Activated CD8-positive, alpha-beta memory T cell treated with anti-CD3 and anti-CD28 coated beads for 36 hours (primary cell): ENCODE data around the gene MACROD1. TPM values are rescaled to one million over a fixed set of nuclear protein-coding genes. Genes with fewer than 3 reads are reported as not detected.

ENCODE experiments used
- CTCF ChIA-PET: fragments of 350-600 bp; sonication (Branson Sonifier 250); formaldehyde crosslinking; loops from one replicate; lab custom pipeline; 2021; ENCODE audit warnings: antibody characterized with exemption; lab: Charles Lee
- POLR2A ChIA-PET: fragments of 350-600 bp; sonication (Branson Sonifier 250); formaldehyde crosslinking; loops from one replicate; lab custom pipeline; 2021; ENCODE audit warnings: antibody characterized with exemption; lab: Charles Lee
- total RNA-seq, 2 experiments: library from RNA; stranded (reverse); gene quantifications; one replicate each; pipeline ENCODE4 v1.2.3, GENCODE V29; 2021

Gene MACROD1
- total RNA-seq, 2 experiments from 2014 or later = 20.6 to 21.8 TPM

DNA sequence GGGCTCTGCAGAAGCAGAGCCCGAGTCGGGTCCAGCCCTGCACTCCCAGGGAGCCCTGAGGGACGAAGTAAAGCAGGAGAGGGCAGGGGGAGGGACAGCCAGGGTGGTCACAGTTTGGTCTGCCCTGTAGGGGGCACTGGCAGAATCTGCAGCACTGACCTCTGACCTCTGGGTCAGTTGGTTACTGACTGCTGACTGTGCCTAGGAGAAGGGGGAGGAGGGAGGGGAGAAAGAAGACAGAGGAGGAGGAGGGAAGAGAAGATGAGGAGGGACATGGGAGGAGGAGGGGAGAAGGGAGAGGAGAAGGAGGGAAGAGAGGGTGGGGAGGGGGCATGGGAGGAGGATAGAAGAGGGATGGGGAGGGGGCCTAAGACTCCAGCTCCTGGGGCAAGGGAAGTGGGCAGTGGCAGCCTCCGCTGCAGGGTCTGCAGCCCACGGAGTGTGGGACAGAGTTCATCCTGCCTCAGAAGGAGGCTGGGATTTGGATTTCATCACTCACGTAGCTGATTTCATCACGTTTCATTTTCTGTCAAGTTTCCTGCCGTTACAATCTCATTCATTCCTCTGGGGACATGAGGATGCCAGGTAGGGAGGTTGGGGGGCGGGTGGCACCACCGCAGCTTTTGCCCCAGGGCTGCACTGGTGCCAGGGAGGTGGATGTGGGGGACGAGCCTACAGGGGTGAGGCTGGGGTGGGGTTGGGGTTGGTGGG is 75.0 kb downstream of the MACROD1 start:
- CTCF ChIA-PET = interaction anchor here (0.9 to 1.3 kb wide), 3 partner anchors 57 to 91 kb away, joined by 3 to 4 read pairs (median 3); no protein-coding TSS in a partner anchor
- POLR2A ChIA-PET = no interaction called here

- POLR2A ChIA-PET = no interaction called here
- CTCF ChIA-PET = no interaction called here
Measured at GRCh38 chr11:64089915-64090805, 75.8 kb downstream of the MACROD1 start.

GRCh38 chr11:64089493-64089892 is 76.4 kb downstream of the MACROD1 start:
- ChIA-PET POLR2A (no interaction called here), CTCF (no interaction called here)

DNA sequence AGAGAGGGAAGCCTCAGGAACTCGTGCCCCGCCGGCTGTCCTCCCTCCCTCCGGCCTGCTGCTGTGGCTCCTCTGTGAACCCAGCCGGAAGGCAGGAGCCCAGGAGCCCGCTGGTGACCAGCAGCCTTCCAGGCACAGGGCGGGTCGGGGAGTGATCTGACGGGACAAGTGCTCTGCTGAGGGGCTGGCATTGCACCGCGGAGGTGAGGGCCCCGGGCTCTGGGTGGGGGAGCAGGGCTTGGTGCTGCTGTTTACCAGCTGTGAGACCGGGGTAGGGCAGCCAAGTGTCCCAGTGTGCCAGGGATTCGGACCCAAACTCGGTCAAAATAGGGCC is 76.9 kb downstream of the MACROD1 start:
- ChIA-PET POLR2A (no interaction called here), CTCF (no interaction called here)

- CTCF ChIA-PET = no interaction called here
- POLR2A ChIA-PET = no interaction called here
Measured at GRCh38 chr11:64088162-64089026, 77.5 kb downstream of the MACROD1 start.

- CTCF ChIA-PET = no interaction called here
- POLR2A ChIA-PET = no interaction called here
Measured at GRCh38 chr11:64086258-64087123, 79.4 kb downstream of the MACROD1 start.

- ChIA-PET CTCF (no interaction called here), POLR2A (no interaction called here)
Measured at GRCh38 chr11:64085906-64086257, 80.0 kb downstream of the MACROD1 start.

DNA sequence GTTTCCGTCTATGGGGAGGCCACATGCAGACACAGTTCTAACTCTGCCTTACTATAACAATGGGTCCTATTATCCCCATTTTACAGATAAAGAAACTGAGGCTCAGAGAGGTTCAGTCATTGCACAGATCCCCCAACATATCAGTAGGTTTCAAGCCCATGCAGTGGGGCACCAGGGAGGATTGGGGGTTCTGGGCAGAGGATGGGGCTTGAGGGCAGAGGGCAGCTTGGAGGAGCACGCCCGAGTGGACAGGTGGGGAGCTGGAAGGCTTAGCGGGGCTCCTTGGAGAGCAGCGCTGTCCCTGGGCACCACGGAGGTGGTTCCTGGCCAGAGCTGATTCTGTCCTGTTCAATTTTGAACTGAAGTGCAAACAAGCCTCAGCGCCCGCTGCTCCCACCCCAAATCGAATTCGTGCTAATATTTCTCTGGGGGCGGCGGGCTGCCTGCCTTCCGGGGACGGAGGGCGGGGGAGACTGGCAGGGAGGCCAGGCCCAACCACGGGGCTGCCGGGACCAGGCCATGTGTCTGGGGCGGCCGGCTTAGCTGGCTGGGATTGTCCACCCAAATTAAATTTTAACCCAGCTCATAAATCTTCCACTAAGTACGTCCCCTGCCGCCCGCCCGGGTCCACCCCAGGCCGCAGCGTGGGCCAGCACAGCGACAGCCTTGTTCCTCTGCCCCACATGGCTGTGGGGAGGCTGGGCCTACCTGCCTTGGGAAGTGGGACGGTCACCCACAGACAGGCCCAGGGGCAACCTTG is 80.8 kb downstream of the MACROD1 start:
- POLR2A ChIA-PET = no interaction called here
- CTCF ChIA-PET = no interaction called here

DNA sequence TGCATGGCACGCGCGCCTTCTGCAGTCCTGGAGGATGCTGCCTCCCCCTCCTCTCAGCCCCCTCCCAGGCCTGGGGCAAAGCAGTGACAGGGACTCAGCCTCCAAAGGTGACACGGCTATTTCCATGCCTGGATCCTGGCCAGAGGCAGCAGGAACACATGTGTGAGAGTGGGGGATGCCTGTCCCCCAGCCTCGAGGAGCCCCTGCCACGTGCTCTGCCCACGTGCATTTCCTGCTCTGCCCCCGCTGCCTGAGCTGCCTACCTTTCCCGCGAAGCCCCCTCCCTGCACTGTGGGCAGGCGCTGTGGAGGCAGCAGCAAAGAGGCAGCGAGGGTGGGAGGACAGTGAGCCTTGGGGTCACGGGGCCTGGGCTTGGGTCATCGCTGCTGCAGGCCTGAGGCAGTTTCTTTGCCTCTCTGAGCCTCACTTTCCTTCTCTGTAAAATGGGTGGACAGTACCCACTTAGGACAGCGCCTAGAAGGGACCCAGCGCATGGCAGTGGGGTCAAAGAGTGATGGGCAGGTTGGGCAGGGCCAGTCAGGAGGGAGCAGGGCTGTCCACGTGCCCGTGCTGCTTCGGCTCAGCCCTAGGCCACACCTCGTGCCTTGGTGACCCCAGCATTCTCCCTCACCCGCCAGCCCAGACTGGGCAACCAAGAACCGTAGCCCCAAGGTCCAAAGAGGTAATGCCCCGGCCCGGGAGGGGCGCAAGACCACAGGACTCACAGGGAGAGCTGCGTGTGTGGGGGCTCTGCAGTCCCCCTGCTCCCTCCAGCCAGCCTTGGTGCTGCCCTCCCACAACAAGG is 81.6 kb downstream of the MACROD1 start:
- ChIA-PET CTCF (no interaction called here), POLR2A (no interaction called here)

DNA sequence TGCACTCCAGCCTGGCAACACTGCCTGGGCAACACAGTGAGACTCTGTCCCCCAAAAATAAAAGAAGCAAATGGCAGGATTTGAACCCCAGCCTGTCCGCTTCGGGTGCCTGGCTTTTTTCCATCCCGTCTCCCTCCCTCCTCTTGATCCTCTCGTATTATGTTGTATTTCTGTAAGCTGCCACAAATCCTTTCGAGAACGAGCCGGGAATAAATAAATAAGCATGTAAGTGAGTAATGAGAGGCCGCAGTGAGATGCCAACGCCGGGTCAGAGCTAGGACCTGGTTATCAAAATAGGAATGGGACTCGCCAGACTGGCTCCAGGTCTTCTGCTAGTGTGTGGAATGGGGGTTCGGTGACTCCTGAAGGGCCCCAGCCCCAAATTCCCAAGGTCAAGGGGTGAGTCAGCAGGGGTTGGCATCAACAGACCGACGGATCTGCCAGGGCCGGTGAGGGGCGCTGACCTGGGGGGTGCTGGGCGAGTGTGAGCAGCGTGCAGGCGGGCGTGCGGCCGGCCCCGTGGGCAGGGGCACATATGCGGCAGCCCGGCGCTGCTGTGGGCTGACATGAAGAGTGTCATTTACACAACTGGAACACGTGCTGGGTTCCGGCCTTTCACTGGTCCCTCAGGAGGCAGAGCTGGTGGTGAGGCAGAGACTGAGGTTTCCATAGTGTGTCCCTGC is 82.4 kb downstream of the MACROD1 start:
- ChIA-PET CTCF (no interaction called here), POLR2A (no interaction called here)

DNA sequence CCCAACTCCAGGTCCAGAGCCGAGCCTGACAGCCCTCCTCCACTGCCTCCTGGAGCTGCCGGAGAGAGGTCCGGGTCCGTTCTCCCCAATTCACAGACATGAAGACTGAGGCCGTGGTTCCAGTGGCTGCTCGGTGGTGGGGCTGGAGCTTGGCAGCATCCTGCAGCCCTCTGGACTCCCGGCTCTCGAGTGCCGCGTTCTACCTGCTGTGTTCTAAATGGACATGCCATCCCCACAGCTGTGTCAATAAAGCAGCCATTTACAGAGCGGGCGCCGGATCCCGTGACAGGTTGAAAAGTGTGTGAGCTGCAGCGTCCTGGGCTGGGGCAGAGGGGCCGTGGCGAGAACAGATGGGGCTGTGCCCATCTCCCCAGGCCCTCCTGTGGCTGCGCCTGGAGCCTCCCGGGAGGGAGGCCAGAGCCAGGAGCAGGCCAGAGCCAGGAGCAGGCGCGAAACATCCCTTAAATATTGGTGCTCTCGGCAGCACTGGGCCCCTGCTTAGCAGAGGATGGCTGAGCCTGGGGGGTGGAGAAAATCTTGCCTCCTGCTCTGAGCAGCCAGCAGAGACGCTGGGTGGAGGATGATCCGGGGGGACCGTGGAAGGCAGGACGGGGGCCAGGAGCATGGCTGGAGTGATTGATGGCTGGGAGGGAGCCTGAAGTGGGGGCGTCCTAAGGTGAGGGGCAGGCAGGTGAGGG is 84.0 kb downstream of the MACROD1 start:
- POLR2A ChIA-PET = no interaction called here
- CTCF ChIA-PET = no interaction called here

GRCh38 chr11:64080390-64080789 is 85.5 kb downstream of the MACROD1 start:
- ChIA-PET POLR2A (no interaction called here), CTCF (no interaction called here)

- ChIA-PET CTCF (interaction anchor here (0.7 kb wide), 1 partner anchor 37 kb away, joined by 4 read pairs; no protein-coding TSS in a partner anchor), POLR2A (no interaction called here)
Measured at GRCh38 chr11:64078905-64079304, 87.0 kb downstream of the MACROD1 start.

DNA sequence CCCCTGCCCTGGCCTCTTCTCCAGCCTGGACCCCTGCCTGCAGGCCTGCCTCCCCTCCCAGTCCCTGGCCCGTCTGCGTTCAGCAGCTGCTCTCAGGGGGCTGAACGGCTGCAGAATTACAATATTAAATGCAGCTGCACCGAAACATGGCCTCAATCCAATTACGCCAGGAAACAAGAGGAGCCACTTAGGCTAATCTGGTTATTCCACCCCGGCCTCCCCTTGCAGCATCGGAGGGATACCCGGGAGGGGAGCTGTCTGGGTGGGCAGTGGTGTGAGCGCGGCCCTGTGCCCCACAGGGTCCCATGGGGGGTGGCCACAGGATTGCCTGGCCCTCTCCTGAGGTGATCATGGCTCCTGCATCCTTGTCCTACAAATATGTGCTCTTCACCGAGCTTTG is 87.6 kb downstream of the MACROD1 start:
- ChIA-PET POLR2A (no interaction called here), CTCF (interaction anchor here (0.7 kb wide), 1 partner anchor 38 kb away, joined by 4 read pairs; no protein-coding TSS in a partner anchor)

- POLR2A ChIA-PET = no interaction called here
- CTCF ChIA-PET = no interaction called here
Measured at GRCh38 chr11:64077607-64078006, 88.3 kb downstream of the MACROD1 start.

DNA sequence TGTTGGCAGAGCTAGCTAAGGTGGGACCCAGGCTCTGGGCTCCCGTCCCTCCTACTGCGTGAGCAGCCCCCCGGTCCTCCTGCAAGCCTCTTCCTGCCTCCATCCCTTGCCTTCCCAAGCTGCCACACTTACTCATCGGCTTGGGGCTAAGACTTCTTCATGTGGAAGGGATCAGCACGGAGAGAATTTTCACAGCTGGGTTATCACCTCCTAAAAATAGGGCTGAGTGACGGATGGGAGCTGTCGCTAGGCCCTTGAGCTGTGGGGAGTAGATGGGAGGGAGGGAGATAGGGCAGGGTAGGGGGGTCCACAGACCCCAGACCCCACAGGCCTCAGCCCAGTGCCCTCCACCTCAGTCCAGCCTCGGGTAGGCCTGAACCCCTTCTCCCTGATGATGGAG is 89.2 kb downstream of the MACROD1 start:
- CTCF ChIA-PET = no interaction called here
- POLR2A ChIA-PET = no interaction called here
